Heart left ventricle (tissue), 16 donors: Measurements from ENCODE around the gene ACSS1. TPM values are rescaled to one million over a fixed set of nuclear protein-coding genes. Genes with fewer than 3 reads are reported as not detected.
A peak's percentile ranks its signal among the peaks of the same experiment; 100 is the strongest.

Experiments used
- ATAC-seq, 4 donors: fragments of 200-7000 bp; cut with Tn5 transposase; one replicate each; pipeline ENCODE4 v1.9.1; 2020 to 2022; ENCODE audit warnings: moderate library complexity in 4 of 4, mild to moderate bottlenecking in 3 of 4, moderate number of reproducible peaks in 1 of 4
- DNase-seq, 5 donors: peaks; one replicate each; pipeline ENCODE4 v3.0.0-alpha.2; 2020
- H3K27ac ChIP-seq, 12 donors: fragments of 200-600 bp; sonication (generic) in 4 of 12; one replicate each; pipeline versions ENCODE4 v1.5.0 to v1.8.0; 2016 to 2022; ENCODE audit warnings: mild to moderate bottlenecking in 2 of 12
- H3K27me3 ChIP-seq, 9 donors: fragments of 200-600 bp; sonication (generic) in 2 of 9; one replicate each; pipeline versions ENCODE4 v1.5.1 to v1.8.0; 2016 to 2022; ENCODE audit warnings: mild to moderate bottlenecking in 3 of 9
- H3K36me3 ChIP-seq, 9 donors: fragments of 200-600 bp; sonication (generic) in 2 of 9; one replicate each; pipeline versions ENCODE4 v1.5.0 to v1.8.0; 2018 to 2022; ENCODE audit warnings: mild to moderate bottlenecking in 2 of 9
- H3K4me1 ChIP-seq, 12 donors: fragments of 200-600 bp; sonication (generic) in 4 of 12; one replicate each; pipeline versions ENCODE4 v1.5.0 to v1.8.0; 2016 to 2022; ENCODE audit warnings: mild to moderate bottlenecking in 3 of 12
- H3K4me3 ChIP-seq, 12 donors: fragments of 200-600 bp; sonication (generic) in 4 of 12; one replicate each; pipeline versions ENCODE4 v1.5.0 to v1.8.0; 2017 to 2022; ENCODE audit warnings: mild to moderate bottlenecking in 9 of 12, moderate library complexity in 4 of 12
- H3K9me3 ChIP-seq, 12 donors: fragments of 200-600 bp; sonication (generic) in 4 of 12; one replicate each; pipeline versions ENCODE4 v1.5.0 to v1.8.0; 2016 to 2022; ENCODE audit warnings: mild to moderate bottlenecking in 1 of 12
- POLR2A ChIP-seq, 2 donors: fragments of 450-650 bp; IDR thresholded peaks; one replicate each; pipeline ENCODE4 v1.6.1; 2017; ENCODE audit warnings: antibody characterized with exemption in 2 of 2, mild to moderate bottlenecking in 2 of 2, moderate library complexity in 2 of 2
- WGBS, 4 donors: extraction: QIAGEN DNeasy Blood & Tissue Kit in 2 of 4; methylation state at CpG; one replicate each; pipeline versions ENCODE4 v1.1.5 to v1.1.7; 2013 to 2018; 5-methylcytosine and 5-hydroxymethylcytosine counted together
- intact Hi-C, 10 donors: fragments of 100-400 bp; cut with DNase I; formaldehyde crosslinking; loops; one replicate each; pipeline versions ENCODE4 v1.11.1 to v1.14.2; 2022
- polyA plus RNA-seq, 2 donors: library from polyadenylated mRNA; stranded (reverse); fragments of 200-250 nt; gene quantifications; one replicate each; pipeline ENCODE4 v1.2.3, GENCODE V29; 2013
- total RNA-seq, 9 donors: library from RNA; depleted of rRNA in 2 of 9; stranded (reverse); fragments of >200 nt in 2 of 9; fragmentation: NEBNext Ultra II Directional in 3 of 9; extraction: Animal tissue kit (Norgen Biotek cat#: 25700) in 3 of 9; gene quantifications; one replicate each; pipeline versions ENCODE4 v1.1.0 to v1.2.4, GENCODE V29; 2016 to 2023
- TF ChIP-seq, protein P1 (sequence below), 12 donors: fragments of 200-600 bp; sonication (generic) in 4 of 12; IDR thresholded peaks; one replicate each; pipeline versions ENCODE4 v1.5.0 to v1.8.0; 2018 to 2022; ENCODE audit warnings: antibody characterized with exemption in 12 of 12, mild to moderate bottlenecking in 5 of 12
- donor health status: ischemic (EF 13 %, LVEDD 7.1; RV severe dilation, severe dysfunction).
- donor health status: healthy with polysubstance abuse.
- donor health status: DM: no; HTN: yes; CAD: no.
- donor health status: DM: no; HTN: no; CAD: no.
- donor health status: ischemic (EF 25% LVEDD 6.9; RV normal size, moderate dysfunction).
- donor health status: ischemic (EF 25% LVEDD 5.7; RV mildly dilated, moderate dysfunction).
- donor health status: healthy.
- donor health status: DM: yes; HTN: yes; CAD: no.
- donor health status: ischemic (EF 35%, LVEDD 5.7; RV mildly dilated, moderate dysfunction).
- donor health status: nonischemic (EF 11% LVEDD 7.7; RV severe dilation, severe dysfunction).
- donor health status: DM: yes; HTN: yes; CAD: no.
- donor health status: PGD.
- donor health status: ischemic (EF 29% LVEDD 5.4; RV normal size, mild dysfunction).
- donor health status: nonischemic (EF 23%, LVEDD 6.1; RV moderate dilation, normal function).

ACSS1 gene
- total and polyA plus RNA-seq, 11 donors = 43.5 to 177 (median 81.4) TPM

DNA sequence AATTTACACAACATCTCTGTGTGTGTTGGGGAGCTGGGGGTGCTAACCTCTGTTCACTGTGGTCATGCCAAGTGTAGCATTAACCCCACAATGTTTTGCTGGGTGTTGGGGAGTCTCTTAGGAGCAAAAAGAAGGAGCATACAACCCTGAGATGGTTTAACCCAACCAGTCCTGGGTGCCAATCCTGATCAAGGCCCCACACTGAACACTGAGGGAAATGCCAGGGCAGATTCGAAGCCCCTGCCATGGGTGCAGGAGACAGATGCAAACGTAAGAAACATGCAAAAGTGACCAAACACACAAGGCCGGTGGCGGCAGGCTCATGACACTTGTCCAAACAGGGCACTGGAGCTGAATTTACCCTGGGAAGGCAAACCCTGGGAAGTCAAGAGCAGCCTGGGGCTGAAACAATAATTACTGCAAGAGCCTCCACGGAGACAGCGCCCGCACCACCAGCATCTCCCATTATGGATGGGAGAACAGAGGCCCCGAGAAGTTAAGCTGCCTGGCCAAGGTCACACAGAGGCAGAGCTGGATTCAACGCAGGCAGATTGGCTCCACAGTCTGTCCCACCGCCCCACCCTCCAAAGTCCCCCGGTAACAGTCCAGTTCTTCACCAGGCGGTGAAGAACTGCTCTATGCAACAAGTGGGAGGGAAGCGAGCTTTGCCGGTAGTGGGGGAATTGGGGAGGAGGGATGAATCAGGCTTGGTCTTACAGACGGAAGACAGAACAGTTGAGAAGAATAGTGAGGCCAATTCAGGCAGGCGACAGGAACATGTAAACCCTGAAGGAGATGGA is 8.5 kb downstream of the ACSS1 start:
- no peaks in the 10 kb centered on the region for H3K9me3 ChIP-seq
- peak overlapping the region in 1 of 12 donors; percentile 9 for H3K4me3 ChIP-seq
- peaks cover 28 to 98% (median 87%) of the 10 kb centered on the region in 12 donors for H3K4me1 ChIP-seq
- peak overlapping the region; percentile 29 to 100 (median 94) for H3K27ac ChIP-seq
- no peak for TF ChIP-seq POLR2A (IDR thresholded peaks at IDR 0.05)
- TF ChIP-seq, protein P1, sequence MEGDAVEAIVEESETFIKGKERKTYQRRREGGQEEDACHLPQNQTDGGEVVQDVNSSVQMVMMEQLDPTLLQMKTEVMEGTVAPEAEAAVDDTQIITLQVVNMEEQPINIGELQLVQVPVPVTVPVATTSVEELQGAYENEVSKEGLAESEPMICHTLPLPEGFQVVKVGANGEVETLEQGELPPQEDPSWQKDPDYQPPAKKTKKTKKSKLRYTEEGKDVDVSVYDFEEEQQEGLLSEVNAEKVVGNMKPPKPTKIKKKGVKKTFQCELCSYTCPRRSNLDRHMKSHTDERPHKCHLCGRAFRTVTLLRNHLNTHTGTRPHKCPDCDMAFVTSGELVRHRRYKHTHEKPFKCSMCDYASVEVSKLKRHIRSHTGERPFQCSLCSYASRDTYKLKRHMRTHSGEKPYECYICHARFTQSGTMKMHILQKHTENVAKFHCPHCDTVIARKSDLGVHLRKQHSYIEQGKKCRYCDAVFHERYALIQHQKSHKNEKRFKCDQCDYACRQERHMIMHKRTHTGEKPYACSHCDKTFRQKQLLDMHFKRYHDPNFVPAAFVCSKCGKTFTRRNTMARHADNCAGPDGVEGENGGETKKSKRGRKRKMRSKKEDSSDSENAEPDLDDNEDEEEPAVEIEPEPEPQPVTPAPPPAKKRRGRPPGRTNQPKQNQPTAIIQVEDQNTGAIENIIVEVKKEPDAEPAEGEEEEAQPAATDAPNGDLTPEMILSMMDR (IDR thresholded peaks at IDR 0.05) = no peak
- 53 to 62% (median 58%) methylated on average over 16 of the region's 16 CpGs for WGBS, 4 donors
- intact Hi-C loops = no loop called here
- peak in 4 of 5 donors; percentile 11 to 27 (median 20) for DNase-seq
- H3K27me3 ChIP-seq = no peaks in the 10 kb centered on the region
- peaks cover 0 to 25% (median 18%) of the 10 kb centered on the region in 9 donors for H3K36me3 ChIP-seq
- no peak for ATAC-seq

DNA sequence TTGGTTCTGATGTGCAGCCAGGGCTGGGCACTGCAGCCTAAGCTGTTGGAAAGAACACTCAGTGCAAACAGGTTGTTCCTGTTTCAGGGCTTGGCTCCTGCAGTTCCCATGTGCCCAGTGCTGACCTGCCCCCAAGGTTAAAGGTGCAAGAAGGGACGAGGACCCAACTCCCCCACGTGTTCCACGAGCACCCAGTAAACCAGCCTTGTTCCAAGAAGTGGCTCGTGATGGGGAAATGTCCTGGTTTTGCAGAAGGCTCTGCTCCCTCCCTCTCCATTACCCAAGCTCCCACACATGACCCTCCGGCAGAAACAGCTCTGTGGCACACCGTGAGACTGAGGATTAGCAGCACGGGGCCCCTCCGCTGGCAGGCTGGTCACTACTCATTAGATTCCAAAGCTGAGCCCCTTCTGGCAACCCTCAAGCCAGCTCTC is 9.4 kb downstream of the ACSS1 start:
- H3K4me3 ChIP-seq = no peak overlapping the region
- TF ChIP-seq, protein P1 (IDR thresholded peaks at IDR 0.05) = no peak
- TF ChIP-seq POLR2A (IDR thresholded peaks at IDR 0.05) = no peak

DNA sequence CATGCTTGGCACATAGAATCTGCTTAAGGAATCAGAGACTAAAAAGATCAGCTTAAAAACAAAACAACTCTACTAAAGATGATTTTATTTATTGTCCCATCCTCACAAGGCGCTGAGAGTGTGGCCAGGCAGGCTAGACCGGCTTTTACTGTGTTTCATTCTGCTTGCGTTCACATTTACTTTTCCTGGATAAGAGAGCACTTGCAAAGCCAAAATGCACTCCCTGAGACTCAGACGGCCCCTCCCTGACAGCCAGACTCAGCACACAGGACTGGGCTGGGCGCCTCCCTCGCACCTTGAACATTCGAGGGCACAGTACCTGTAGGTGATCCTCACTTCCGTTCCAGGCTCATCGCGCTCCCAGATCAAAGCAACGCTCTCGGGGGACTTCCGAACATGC is 10.2 kb downstream of the ACSS1 start:
- intact Hi-C loops = no loop called here
- H3K4me3 ChIP-seq = no peak overlapping the region
- TF ChIP-seq, protein P1 (IDR thresholded peaks at IDR 0.05) = no peak
- TF ChIP-seq POLR2A (IDR thresholded peaks at IDR 0.05) = no peak
- H3K27ac ChIP-seq = peak overlapping the region in 11 of 12 donors; percentile 16 to 100 (median 93)
- H3K4me1 ChIP-seq = peaks cover 19 to 98% (median 89%) of the 10 kb centered on the region in 12 donors
- no peak for ATAC-seq
- no peaks in the 10 kb centered on the region for H3K27me3 ChIP-seq
- WGBS, 4 donors = 79 to 86% (median 84%) methylated on average over 13 of the region's 13 CpGs
- DNase-seq = peak in 2 of 5 donors; percentile 5 to 9
- H3K36me3 ChIP-seq = peaks cover 0 to 25% (median 18%) of the 10 kb centered on the region in 9 donors
- H3K9me3 ChIP-seq = no peaks in the 10 kb centered on the region

More for the DNA sequence above, 9.4 kb downstream of the ACSS1 start:
- Histone ChIP-seq H3K4me1 (peaks cover 19 to 98% (median 87%) of the 10 kb centered on the region in 12 donors), H3K27me3 (no peaks in the 10 kb centered on the region), H3K27ac (peak overlapping the region; percentile 29 to 100 (median 94)), H3K36me3 (peaks cover 0 to 25% (median 18%) of the 10 kb centered on the region in 9 donors), H3K9me3 (no peaks in the 10 kb centered on the region)
- 44 to 70% (median 57%) methylated on average over 8 of the region's 8 CpGs for WGBS, 4 donors
- DNase-seq = peak in 2 of 5 donors; percentile 27 to 34
- ATAC-seq = peak in 1 of 4 donors; percentile 19
- intact Hi-C loops = no loop called here
